Hindlimb muscle (tissue), 1 donor: ENCODE data around the gene WWOX. TPM values are rescaled to one million over a fixed set of nuclear protein-coding genes. Genes with fewer than 3 reads are reported as not detected.

ENCODE experiments used
- DNase-seq: peaks from one replicate; pipeline ENCODE4 v3.0.0-alpha.2; 2013
- polyA plus RNA-seq: library from polyadenylated mRNA; unstranded; fragments of 120-200 nt; gene quantifications from one replicate; pipeline ENCODE4 v1.2.1, GENCODE V29; 2013; ENCODE audit not compliant: insufficient read length

The WWOX gene
- polyA plus RNA-seq, 1 donor = 12.9 TPM

GRCh38 chr16:78147911-78148401 lies 48.5 kb downstream of the WWOX start:
- no peak for DNase-seq

GRCh38 chr16:78150233-78150632 lies 50.8 kb downstream of the WWOX start:
- DNase-seq = no peak

- DNase-seq = no peak
Observed at GRCh38 chr16:78154729-78155461, 55.4 kb downstream of the WWOX start.

GRCh38 chr16:78155791-78156345 lies 56.4 kb downstream of the WWOX start:
- no peak for DNase-seq

GRCh38 chr16:78161023-78161729 lies 61.7 kb downstream of the WWOX start:
- DNase-seq = no peak

- no peak for DNase-seq
Observed at GRCh38 chr16:78163772-78164670, 64.6 kb downstream of the WWOX start.

- DNase-seq = no peak
Observed at GRCh38 chr16:78170494-78170933, 71.1 kb downstream of the WWOX start.

DNA sequence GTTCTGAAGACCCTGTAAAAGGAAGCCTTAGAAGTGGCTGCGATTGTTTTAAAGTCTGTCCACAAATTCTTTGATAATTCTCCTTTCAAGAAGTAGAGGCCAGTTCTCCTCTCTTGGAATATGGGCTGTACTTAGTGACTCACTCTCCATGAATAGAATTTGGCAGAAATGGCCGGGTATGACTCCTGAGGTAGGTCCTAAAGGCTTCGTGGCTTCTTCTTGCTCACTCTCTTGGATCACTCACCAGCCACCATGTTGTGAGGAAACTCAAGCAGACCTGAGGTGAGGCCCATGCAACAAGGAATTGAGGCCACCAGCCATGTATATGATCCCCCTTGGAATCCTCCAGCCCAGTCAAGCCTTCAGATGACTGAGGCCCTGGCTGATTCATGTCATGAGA lies 75.8 kb downstream of the WWOX start:
- DNase-seq = no peak

DNA sequence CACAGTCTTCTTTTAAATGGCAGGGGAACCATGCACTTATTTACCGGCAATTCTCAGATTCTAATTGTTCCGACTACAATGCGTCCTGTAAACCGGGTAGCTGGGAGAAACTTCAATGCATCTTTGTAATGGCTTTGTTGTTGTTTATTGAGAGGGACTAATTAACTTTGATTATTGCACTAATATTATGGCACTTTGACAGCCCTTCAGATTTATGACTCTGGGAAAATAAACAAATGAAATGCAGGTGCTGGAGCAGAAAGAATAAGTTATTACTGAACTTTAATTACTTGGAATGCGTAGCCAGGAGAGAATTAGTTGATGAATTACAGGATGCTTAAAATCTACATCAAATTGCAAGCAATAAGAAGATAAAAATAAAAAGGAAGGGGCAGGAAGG lies 77.0 kb downstream of the WWOX start:
- DNase-seq = no peak

GRCh38 chr16:78177218-78177617 lies 77.8 kb downstream of the WWOX start:
- no peak for DNase-seq

GRCh38 chr16:78177987-78178386 lies 78.5 kb downstream of the WWOX start:
- no peak for DNase-seq

GRCh38 chr16:78179666-78180065 lies 80.2 kb downstream of the WWOX start:
- DNase-seq = no peak

DNA sequence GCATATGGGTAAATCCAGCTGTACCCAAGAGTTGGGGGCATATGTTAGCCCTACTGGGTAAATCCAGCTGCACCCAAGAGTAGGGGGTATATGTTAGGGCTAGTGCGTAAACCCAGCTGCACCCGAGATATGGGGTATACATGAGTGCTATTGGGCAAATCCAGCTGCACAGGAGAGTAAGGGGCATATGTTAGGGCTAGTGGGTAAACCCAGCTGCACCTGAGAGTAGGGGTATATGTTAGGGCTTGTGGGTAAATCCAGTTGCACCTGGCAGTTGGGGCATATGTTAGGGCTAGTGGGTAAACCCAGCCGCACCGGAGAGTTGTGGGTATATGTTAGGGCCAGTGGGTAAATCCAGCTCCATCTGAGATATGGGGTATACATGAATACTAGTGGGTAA lies 80.9 kb downstream of the WWOX start:
- DNase-seq = no peak

DNA sequence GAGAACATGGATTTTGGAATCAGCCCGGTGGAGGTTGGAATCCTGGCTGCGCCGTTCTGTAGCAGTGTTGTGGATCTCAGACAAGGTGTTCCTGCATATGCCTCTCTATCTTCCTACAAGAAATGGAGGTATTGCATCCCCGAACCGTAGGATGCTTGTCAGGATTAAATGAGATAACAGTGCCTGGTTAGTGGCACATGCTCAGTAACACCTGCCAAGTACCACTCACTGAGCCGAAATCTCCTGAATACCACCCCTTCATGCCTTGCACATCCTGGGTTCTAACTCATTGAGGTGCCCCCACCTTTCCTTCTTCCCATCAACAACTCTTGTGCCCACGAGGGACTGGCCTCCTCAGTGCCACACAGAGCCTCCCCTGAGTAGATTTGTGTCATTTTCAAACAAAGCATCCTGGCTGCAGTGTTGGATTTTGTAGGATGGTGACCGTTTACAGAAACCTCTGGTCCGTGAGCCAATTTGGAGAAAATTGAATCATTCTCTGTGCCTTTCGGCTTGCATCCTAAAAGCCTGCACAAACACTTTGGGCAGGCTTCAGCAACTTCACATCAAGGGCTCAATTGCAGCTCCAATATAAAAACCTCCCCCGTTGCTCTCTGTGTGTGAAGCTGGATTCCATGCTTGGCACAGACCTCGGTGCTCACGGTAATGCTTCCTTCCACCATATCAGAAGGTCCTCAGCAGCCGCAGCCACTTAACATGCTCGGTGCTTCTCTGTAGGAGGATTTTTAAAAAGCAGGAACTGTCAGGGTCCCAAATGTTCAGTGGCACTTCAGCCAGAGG lies 84.2 kb downstream of the WWOX start:
- DNase-seq = peak; percentile 12

GRCh38 chr16:78184238-78185183 lies 85.1 kb downstream of the WWOX start:
- no peak for DNase-seq

- DNase-seq = no peak
Observed at GRCh38 chr16:78189121-78189520, 89.7 kb downstream of the WWOX start.

GRCh38 chr16:78192734-78193488 lies 93.5 kb downstream of the WWOX start:
- no peak for DNase-seq

- DNase-seq = no peak
Observed at GRCh38 chr16:78194948-78195347, 95.5 kb downstream of the WWOX start.

GRCh38 chr16:78195797-78196196 lies 96.3 kb downstream of the WWOX start:
- no peak for DNase-seq

GRCh38 chr16:78196502-78196901 lies 97.0 kb downstream of the WWOX start:
- DNase-seq = no peak
